Kidney (tissue), 14 donors: ENCODE results near the gene EPS8L2. TPM values are rescaled to one million over a fixed set of nuclear protein-coding genes. Genes with fewer than 3 reads are reported as not detected.

Experiments used
- DNase-seq, 5 donors: peaks; one replicate each; pipeline ENCODE4 v3.0.0-alpha.2; 2013 to 2020
- FAIRE-seq: peaks from 2 replicates; lab custom pipeline; 2012; peaks lifted over from hg19 to GRCh38; lab: Jason Lieb, UNC
- H3K27ac ChIP-seq, 2 donors: one replicate each; pipeline ENCODE4 v1.7.0; 2013; ENCODE audit warnings: low read depth in 2 of 2, low read length in 2 of 2, inconsistent platforms in 1 of 2
- H3K27me3 ChIP-seq: one replicate; pipeline ENCODE4 v1.7.1; 2013; ENCODE audit warnings: low read length, inconsistent platforms; ENCODE audit not compliant: control insufficient read depth, insufficient read depth
- H3K36me3 ChIP-seq, 3 donors: one replicate each; pipeline versions ENCODE4 v1.7.0 to v1.7.1; 2013; ENCODE audit warnings: low read length in 3 of 3, control low read depth in 1 of 3, inconsistent platforms in 1 of 3; ENCODE audit not compliant: insufficient read depth in 3 of 3, control insufficient read depth in 2 of 3
- H3K4me1 ChIP-seq, 3 donors: one replicate each; pipeline versions ENCODE4 v1.7.0 to v1.7.1; 2013; ENCODE audit warnings: low read length in 3 of 3, inconsistent platforms in 1 of 3, low read depth in 1 of 3; ENCODE audit not compliant: control insufficient read depth in 2 of 3, insufficient read depth in 2 of 3
- H3K4me3 ChIP-seq, 3 donors: one replicate each; pipeline versions ENCODE4 v1.7.0 to v1.8.1; 2013; ENCODE audit warnings: low read length in 3 of 3, control low read depth in 1 of 3, inconsistent platforms in 1 of 3
- H3K9ac ChIP-seq, 3 donors: one replicate each; pipeline versions ENCODE4 v1.7.0 to v1.7.1; 2013; ENCODE audit warnings: low read length in 3 of 3, control low read depth in 1 of 3, inconsistent platforms in 1 of 3
- H3K9me3 ChIP-seq, 3 donors: one replicate each; pipeline versions ENCODE4 v1.7.0 to v1.7.1; 2013; ENCODE audit warnings: low read length in 3 of 3, control low read depth in 1 of 3, inconsistent platforms in 1 of 3; ENCODE audit not compliant: control insufficient read depth in 2 of 3, insufficient read depth in 1 of 3
- CTCF ChIP-seq: IDR thresholded peaks from 3 replicates; pipeline ENCODE4 v1.5.1; 2012; ENCODE audit warnings: mild to moderate bottlenecking, moderate library complexity, borderline replicate concordance; ENCODE audit not compliant: insufficient read depth; ENCODE audit errors: extremely low read depth
- intact Hi-C: fragments of 100-400 bp; cut with DNase I; formaldehyde crosslinking; loops from one replicate; pipeline ENCODE4 v1.11.1; 2022
- polyA plus RNA-seq: library from polyadenylated mRNA; stranded (reverse); fragments of 350-450 nt; fragmentation: Illumina TruSeq; extraction: RNeasy Lipid Tissue Mini Kit (QIAGEN cat#74804); gene quantifications from one replicate; pipeline ENCODE4 v1.2.3, GENCODE V29; 2014; ENCODE audit warnings: low read depth, low replicate concordance; ENCODE audit not compliant: insufficient read depth
- total RNA-seq: library from RNA; stranded (reverse); fragmentation: NEBNext Ultra II Directional; extraction: Animal tissue kit (Norgen Biotek cat#: 25700); gene quantifications from one replicate; pipeline ENCODE4 v1.2.1, GENCODE V29; 2021
- donor health status: control.
- donor health status: control.
- donor health status: control.
- donor health status: control.
- donor health status: control.
- donor health status: DM: yes; HTN: yes; CAD: no.
- donor health status: Normal renal cell carcinoma (clear cell type).

The EPS8L2 gene
- total and polyA plus RNA-seq, 2 donors from 2014 or later, result 199 to 287 TPM

GRCh38 chr11:776561-777287 is 70.7 kb downstream of the EPS8L2 start:
- FAIRE-seq (no peak), DNase-seq (peak; percentile 46 to 81 (median 58))
- no peak for TF ChIP-seq CTCF
- Histone ChIP-seq H3K27ac (no peak overlapping the region), H3K4me1 (peaks cover 0 to 16% (median 0%) of the 10 kb centered on the region in 3 donors), H3K9me3 (no peaks in the 10 kb centered on the region), H3K27me3 (no peaks in the 10 kb centered on the region), H3K4me3 (peak overlapping the region; percentile 44 to 71 (median 59)), H3K36me3 (no peaks in the 10 kb centered on the region), H3K9ac (peak overlapping the region in 2 of 3 donors; percentile 82 to 86)
- intact Hi-C loops, result no loop called here

Other genes with a start within 250 kb of the EPS8L2 start
- 191 TPM for gene RNH1, start 199.0 kb upstream of the EPS8L2 start, total RNA-seq
- 171 TPM for gene RNH1, start 199.0 kb upstream of the EPS8L2 start, polyA plus RNA-seq
- gene HRAS, start 170.7 kb upstream of the EPS8L2 start, total RNA-seq, result 66.1 TPM
- gene HRAS, start 170.7 kb upstream of the EPS8L2 start, polyA plus RNA-seq, result 100 TPM
- 7.7 TPM for gene LRRC56, start 168.7 kb upstream of the EPS8L2 start, total RNA-seq
- 1.2 TPM for gene LRRC56, start 168.7 kb upstream of the EPS8L2 start, polyA plus RNA-seq
- gene LMNTD2, start 145.5 kb upstream of the EPS8L2 start, total RNA-seq, result 8.0 TPM
- 6.2 TPM for gene LMNTD2, start 145.5 kb upstream of the EPS8L2 start, polyA plus RNA-seq
- gene RASSF7, start 145.3 kb upstream of the EPS8L2 start, total RNA-seq, result 106 TPM
- gene RASSF7, start 145.3 kb upstream of the EPS8L2 start, polyA plus RNA-seq, result 108 TPM
- 30.9 TPM for gene PHRF1, start 129.8 kb upstream of the EPS8L2 start, total RNA-seq
- gene PHRF1, start 129.8 kb upstream of the EPS8L2 start, polyA plus RNA-seq, result 7.5 TPM
- 36.7 TPM for gene IRF7, start 90.3 kb upstream of the EPS8L2 start, total RNA-seq
- gene IRF7, start 90.3 kb upstream of the EPS8L2 start, polyA plus RNA-seq, result 21.5 TPM
- 7.0 TPM for gene CDHR5, start 81.3 kb upstream of the EPS8L2 start, total RNA-seq
- 45.6 TPM for gene CDHR5, start 81.3 kb upstream of the EPS8L2 start, polyA plus RNA-seq
- not detected for gene SCT, start 79.0 kb upstream of the EPS8L2 start, total RNA-seq
- gene SCT, start 79.0 kb upstream of the EPS8L2 start, polyA plus RNA-seq, result not detected
- gene DRD4, start 69.0 kb upstream of the EPS8L2 start, total RNA-seq, result 1.1 TPM
- gene DRD4, start 69.0 kb upstream of the EPS8L2 start, polyA plus RNA-seq, result 0.47 TPM
- 54.5 TPM for gene DEAF1, start 11.0 kb upstream of the EPS8L2 start, total RNA-seq
- gene DEAF1, start 11.0 kb upstream of the EPS8L2 start, polyA plus RNA-seq, result 30.2 TPM
- gene TMEM80, start 10.4 kb upstream of the EPS8L2 start, total RNA-seq, result 38.6 TPM
- gene TMEM80, start 10.4 kb upstream of the EPS8L2 start, polyA plus RNA-seq, result 36.2 TPM
- 175 TPM for gene TALDO1, start 41.2 kb downstream of the EPS8L2 start, total RNA-seq
- 312 TPM for gene TALDO1, start 41.2 kb downstream of the EPS8L2 start, polyA plus RNA-seq
- 66.2 TPM for gene GATD1, start 71.3 kb downstream of the EPS8L2 start, total RNA-seq
- 38.3 TPM for gene GATD1, start 71.3 kb downstream of the EPS8L2 start, polyA plus RNA-seq
- 0.16 TPM for gene CEND1, start 83.9 kb downstream of the EPS8L2 start, total RNA-seq
- 3.6 TPM for gene CEND1, start 83.9 kb downstream of the EPS8L2 start, polyA plus RNA-seq
- gene SLC25A22, start 92.0 kb downstream of the EPS8L2 start, total RNA-seq, result 17.8 TPM
- gene SLC25A22, start 92.0 kb downstream of the EPS8L2 start, polyA plus RNA-seq, result 14.3 TPM
- gene PIDD1, start 99.0 kb downstream of the EPS8L2 start, total RNA-seq, result 16.5 TPM
- 9.1 TPM for gene PIDD1, start 99.0 kb downstream of the EPS8L2 start, polyA plus RNA-seq
- gene RPLP2, start 103.7 kb downstream of the EPS8L2 start, total RNA-seq, result 1,544 TPM
- 1,997 TPM for gene RPLP2, start 103.7 kb downstream of the EPS8L2 start, polyA plus RNA-seq
- 173 TPM for gene PNPLA2, start 112.7 kb downstream of the EPS8L2 start, total RNA-seq
- gene PNPLA2, start 112.7 kb downstream of the EPS8L2 start, polyA plus RNA-seq, result 67.9 TPM
- gene CRACR2B, start 121.7 kb downstream of the EPS8L2 start, total RNA-seq, result 22.6 TPM
- gene CRACR2B, start 121.7 kb downstream of the EPS8L2 start, polyA plus RNA-seq, result 16.5 TPM
- 476 TPM for gene CD151, start 126.7 kb downstream of the EPS8L2 start, total RNA-seq
- 379 TPM for gene CD151, start 126.7 kb downstream of the EPS8L2 start, polyA plus RNA-seq
- gene POLR2L, start 136.3 kb downstream of the EPS8L2 start, total RNA-seq, result 107 TPM
- gene POLR2L, start 136.3 kb downstream of the EPS8L2 start, polyA plus RNA-seq, result 376 TPM
- gene TSPAN4, start 136.6 kb downstream of the EPS8L2 start, total RNA-seq, result 104 TPM
- 81.2 TPM for gene TSPAN4, start 136.6 kb downstream of the EPS8L2 start, polyA plus RNA-seq
- 82.2 TPM for gene CHID1, start 204.6 kb downstream of the EPS8L2 start, total RNA-seq
- gene CHID1, start 204.6 kb downstream of the EPS8L2 start, polyA plus RNA-seq, result 128 TPM
- 144 TPM for gene AP2A2, start 219.6 kb downstream of the EPS8L2 start, total RNA-seq
- 76.5 TPM for gene AP2A2, start 219.6 kb downstream of the EPS8L2 start, polyA plus RNA-seq